HG02943 (cell line): Measurements from ENCODE around the gene SIDT1.

ENCODE experiments used
- ATAC-seq: cut with Tn5 transposase; IDR thresholded peaks from one replicate; pipeline ENCODE4 v1.9.1; 2021; ENCODE audit warnings: mild to moderate bottlenecking, low read depth, moderate library complexity; ENCODE audit not compliant: unreplicated experiment

The SIDT1 gene

GRCh38 chr3:113668015-113668414 is 135.7 kb downstream of the SIDT1 start:
- ATAC-seq, result no peak

GRCh38 chr3:113673593-113673992 is 141.2 kb downstream of the SIDT1 start:
- no peak for ATAC-seq

- ATAC-seq, result no peak
Observed at GRCh38 chr3:113676261-113676660, 143.9 kb downstream of the SIDT1 start.

- ATAC-seq, result no peak
Observed at GRCh38 chr3:113677737-113678136, 145.4 kb downstream of the SIDT1 start.

GRCh38 chr3:113678773-113679172 is 146.4 kb downstream of the SIDT1 start:
- ATAC-seq, result no peak
